ENCODE data around the gene ZNF423. TPM values are rescaled to one million over a fixed set of nuclear protein-coding genes. Genes with fewer than 3 reads are reported as not detected.

ZNF423 gene
- total and polyA plus RNA-seq, 10 donors = 0.36 to 7.0 (median 3.7) TPM

GRCh38 chr16:49489686-49490320 is 366.1 kb downstream of the ZNF423 start:
- 83 to 89% (median 87%) methylated on average over 7 of the region's 7 CpGs for WGBS, 5 donors
- H3K4me3 ChIP-seq = no peak overlapping the region
- H3K9me3 ChIP-seq = no peaks in the 10 kb centered on the region
- H3K27me3 ChIP-seq (replicated peaks in 1 of 7) = peaks cover 0 to 14% (median 0%) of the 10 kb centered on the region in 7 donors
- H3K4me1 ChIP-seq = peaks cover 0 to 15% (median 14%) of the 10 kb centered on the region in 6 donors
- no peaks in the 10 kb centered on the region for H3K36me3 ChIP-seq
- intact Hi-C loops (cut with DNase I; ENCODE audit: low total_unique reads) = loop anchor here (10.0 kb wide), 1 partner anchor 105 kb away; no protein-coding TSS in a partner anchor
- TF ChIP-seq POLR2AphosphoS5 (IDR thresholded peaks at IDR 0.05) (no peak), POLR2A (IDR thresholded peaks at IDR 0.05) (no peak), CTCF (IDR thresholded peaks at IDR 0.05 in 8 of 11, conservative IDR thresholded peaks at IDR 0.05 in 3 of 11) (no peak)
- peak; percentile 64 for DNase-seq
- H3K27ac ChIP-seq = no peak overlapping the region

GRCh38 chr16:49488740-49489525 is 367.0 kb downstream of the ZNF423 start:
- intact Hi-C loops (cut with DNase I; ENCODE audit: low total_unique reads) = no loop called here
- TF ChIP-seq POLR2AphosphoS5 (IDR thresholded peaks at IDR 0.05) = no peak
- DNase-seq = peak; percentile 62
- H3K4me1 ChIP-seq = peaks cover 2 to 21% (median 18%) of the 10 kb centered on the region in 6 donors
- H3K27me3 ChIP-seq (replicated peaks in 1 of 7) = peaks cover 0 to 19% (median 0%) of the 10 kb centered on the region in 7 donors
- WGBS, 5 donors = 89 to 97% (median 92%) methylated on average over 20 to 21 of the region's 21 CpGs
- no peak overlapping the region for H3K27ac ChIP-seq
- no peaks in the 10 kb centered on the region for H3K9me3 ChIP-seq
- H3K36me3 ChIP-seq = no peaks in the 10 kb centered on the region
- H3K4me3 ChIP-seq = no peak overlapping the region

- peaks cover 0 to 24% (median 0%) of the 10 kb centered on the region in 7 donors for H3K27me3 ChIP-seq (replicated peaks in 1 of 7)
- H3K4me3 ChIP-seq = no peak overlapping the region
- no peaks in the 10 kb centered on the region for H3K9me3 ChIP-seq
- intact Hi-C loops (cut with DNase I; ENCODE audit: low total_unique reads) = no loop called here
- H3K36me3 ChIP-seq = no peaks in the 10 kb centered on the region
- H3K4me1 ChIP-seq = peaks cover 6 to 27% (median 23%) of the 10 kb centered on the region in 6 donors
- TF ChIP-seq POLR2AphosphoS5 (IDR thresholded peaks at IDR 0.05) = no peak
- TF ChIP-seq POLR2A (IDR thresholded peaks at IDR 0.05) = no peak
- no peak for TF ChIP-seq CTCF (IDR thresholded peaks at IDR 0.05 in 8 of 11, conservative IDR thresholded peaks at IDR 0.05 in 3 of 11)
- WGBS, 5 donors = 76 to 93% (median 88%) methylated on average over 4 of the region's 4 CpGs
- DNase-seq = peak; percentile 41
- H3K27ac ChIP-seq = no peak overlapping the region
Measured at GRCh38 chr16:49488336-49488735, 367.6 kb downstream of the ZNF423 start.

GRCh38 chr16:49487746-49488145 is 368.2 kb downstream of the ZNF423 start:
- whole genome bisulfite sequencing, 5 donors = 79 to 87% (median 82%) methylated on average over 4 of the region's 4 CpGs
- peak; percentile 44 for DNase-seq

More at GRCh38 chr16:49487746-49488145, 368.2 kb downstream of the ZNF423 start:
- Histone ChIP-seq H3K4me3 (no peak overlapping the region), H3K9me3 (no peaks in the 10 kb centered on the region), H3K4me1 (peaks cover 6 to 27% (median 21%) of the 10 kb centered on the region in 6 donors), H3K27me3 (replicated peaks in 1 of 7) (peaks cover 0 to 21% (median 0%) of the 10 kb centered on the region in 7 donors), H3K27ac (no peak overlapping the region), H3K36me3 (no peaks in the 10 kb centered on the region)
- intact Hi-C loops (cut with DNase I; ENCODE audit: low total_unique reads) = no loop called here
- no peak for TF ChIP-seq CTCF (IDR thresholded peaks at IDR 0.05 in 8 of 11, conservative IDR thresholded peaks at IDR 0.05 in 3 of 11)
- TF ChIP-seq POLR2AphosphoS5 (IDR thresholded peaks at IDR 0.05) = no peak
